Activated CD4-positive, CD25-positive, alpha-beta regulatory T cell treated with anti-CD3 and anti-CD28 coated beads, Interleukin-2, amount 50 U/mL, for 72 hours (primary cell): ENCODE results near the gene NPIPA3.
"Not testable (repeated sequence)": the region's sequence is repeated elsewhere in the genome, so short reads cannot be mapped to it uniquely, and the experiment has no call there.

Experiments used
- DNase-seq: peaks from one replicate; pipeline ENCODE4 v3.0.0; 2021

Gene NPIPA3

GRCh38 chr16:14703156-14704011 lies at the start of gene NPIPA3:
TSS of gene NPIPA3 (plus strand) at chr16:14703411. CDS start at chr16:14708944, 5,533 bp downstream.
- DNase-seq: not testable (repeated sequence)

GRCh38 chr16:14658063-14658462 lies 45.1 kb upstream of the NPIPA3 start:
- no peak for DNase-seq

GRCh38 chr16:14667347-14668266 lies 35.6 kb upstream of the NPIPA3 start:
- no peak for DNase-seq

- no peak for DNase-seq
Measured at GRCh38 chr16:14668556-14669223, 34.5 kb upstream of the NPIPA3 start.

GRCh38 chr16:14669776-14670175 lies 33.4 kb upstream of the NPIPA3 start:
- no peak for DNase-seq

GRCh38 chr16:14672403-14672971 lies 30.7 kb upstream of the NPIPA3 start:
- no peak for DNase-seq

GRCh38 chr16:14676633-14677032 lies 26.6 kb upstream of the NPIPA3 start:
- no peak for DNase-seq

- no peak for DNase-seq
Measured at GRCh38 chr16:14677627-14678026, 25.6 kb upstream of the NPIPA3 start.

GRCh38 chr16:14678748-14679497 lies 24.3 kb upstream of the NPIPA3 start:
- DNase-seq: no peak

- not testable (repeated sequence) for DNase-seq
Measured at GRCh38 chr16:14680396-14680795, 22.8 kb upstream of the NPIPA3 start.

- DNase-seq: no peak
Measured at GRCh38 chr16:14681115-14681514, 22.1 kb upstream of the NPIPA3 start.

- DNase-seq: no peak
Measured at GRCh38 chr16:14682121-14682520, 21.1 kb upstream of the NPIPA3 start.

- DNase-seq: not testable (repeated sequence)
Measured at GRCh38 chr16:14685870-14686793, 17.1 kb upstream of the NPIPA3 start.

GRCh38 chr16:14694129-14694528 lies 9.1 kb upstream of the NPIPA3 start, which contains the start of gene PLA2G10:
TSS of gene PLA2G10 (minus strand) at chr16:14694308. CDS start at chr16:14694229, 79 bp downstream.
- not testable (repeated sequence) for DNase-seq

GRCh38 chr16:14701859-14702258 lies 1.4 kb upstream of the NPIPA3 start:
- not testable (repeated sequence) for DNase-seq

GRCh38 chr16:14702672-14703071 lies 539 bp upstream of the NPIPA3 start:
- not testable (repeated sequence) for DNase-seq

GRCh38 chr16:14733233-14733632 lies 30.0 kb downstream of the NPIPA3 start:
- DNase-seq: not testable (repeated sequence)

GRCh38 chr16:14740832-14741385 lies 37.7 kb downstream of the NPIPA3 start:
- DNase-seq: not testable (repeated sequence)

GRCh38 chr16:14741794-14742193 lies 38.6 kb downstream of the NPIPA3 start:
- not testable (repeated sequence) for DNase-seq
